OCI-M2 (cell line): Measurements from ENCODE around the gene RIOK3.
"Not testable (repeated sequence)": the region's sequence is repeated elsewhere in the genome, so short reads cannot be mapped to it uniquely, and the experiment has no call there.

Experiments used
- DNase-seq: peaks from one replicate; lab custom pipeline; 2025; ENCODE audit not compliant: unreplicated experiment; lab: John Stamatoyannopoulos, UW

Gene RIOK3

GRCh38 chr18:23495723-23496440, 42.8 kb downstream of the RIOK3 start:
- DNase-seq, result no peak

- DNase-seq, result no peak
These were observed 45.0 kb downstream of the RIOK3 start for GRCh38 chr18:23498117-23498516.

GRCh38 chr18:23498877-23499276, 45.8 kb downstream of the RIOK3 start:
- DNase-seq, result peak; percentile 23

GRCh38 chr18:23499291-23499781, 46.2 kb downstream of the RIOK3 start:
- no peak for DNase-seq

GRCh38 chr18:23501626-23502025, 48.5 kb downstream of the RIOK3 start:
- no peak for DNase-seq

GRCh38 chr18:23502516-23503037, 49.5 kb downstream of the RIOK3 start:
- DNase-seq, result no peak

- DNase-seq, result peak; percentile 45
These were observed 50.2 kb downstream of the RIOK3 start, which contains the start of gene RMC1 for GRCh38 chr18:23503038-23503962. Gene RMC1, plus strand, starts transcription at chr18:23503511. Its CDS starts 108 bp downstream, at chr18:23503619.

GRCh38 chr18:23503963-23504344, 50.9 kb downstream of the RIOK3 start:
- no peak for DNase-seq

- no peak for DNase-seq
These were observed 51.6 kb downstream of the RIOK3 start for GRCh38 chr18:23504720-23505119.

GRCh38 chr18:23506393-23506792, 53.3 kb downstream of the RIOK3 start:
- no peak for DNase-seq

GRCh38 chr18:23510923-23511322, 57.8 kb downstream of the RIOK3 start:
- not testable (repeated sequence) for DNase-seq

- not testable (repeated sequence) for DNase-seq
These were observed 59.1 kb downstream of the RIOK3 start for GRCh38 chr18:23512216-23512615.

GRCh38 chr18:23512641-23513040, 59.6 kb downstream of the RIOK3 start:
- no peak for DNase-seq

- peak; percentile 9 for DNase-seq
These were observed 62.9 kb downstream of the RIOK3 start for GRCh38 chr18:23515911-23516546.

- no peak for DNase-seq
These were observed 66.6 kb downstream of the RIOK3 start for GRCh38 chr18:23519734-23520133.

- no peak for DNase-seq
These were observed 68.2 kb downstream of the RIOK3 start for GRCh38 chr18:23521271-23521670.

- DNase-seq, result no peak
These were observed 68.8 kb downstream of the RIOK3 start for GRCh38 chr18:23521907-23522306.

- no peak for DNase-seq
These were observed 70.5 kb downstream of the RIOK3 start for GRCh38 chr18:23523429-23524212.

- no peak for DNase-seq
These were observed 71.2 kb downstream of the RIOK3 start for GRCh38 chr18:23524213-23524707.

- no peak for DNase-seq
These were observed 73.5 kb downstream of the RIOK3 start for GRCh38 chr18:23526501-23527063.
